GM12878 (cell line): ENCODE results near the gene KLHL30. TPM values are rescaled to one million over a fixed set of nuclear protein-coding genes. Genes with fewer than 3 reads are reported as not detected.

Source experiments
- CHD1 ChIP-seq: IDR thresholded peaks from 2 replicates; pipeline ENCODE4 v1.6.1; 2012; ENCODE audit warnings: low read depth, low read length, improper control_type of control experiment
- EGR1 ChIP-seq, 2 experiments: IDR thresholded peaks; 1 replicate in 1 of 2; 2 replicates in 1 of 2; pipeline ENCODE4 v1.6.1; 2011 to 2012; ENCODE audit warnings: low read depth in 2 of 2, low read length in 2 of 2, borderline replicate concordance in 1 of 2, mild to moderate bottlenecking in 1 of 2, moderate library complexity in 1 of 2
- MYC ChIP-seq: IDR thresholded peaks from 2 replicates; pipeline ENCODE4 v1.6.1; 2011; ENCODE audit warnings: mild to moderate bottlenecking, low read length, moderate library complexity, inconsistent platforms; ENCODE audit not compliant: insufficient read depth, insufficient replicate concordance, insufficient read length, severe bottlenecking
- NR2C1 ChIP-seq: fragments of 450-650 bp; IDR thresholded peaks from 2 replicates; pipeline ENCODE4 v1.6.1; 2017; ENCODE audit warnings: antibody characterized with exemption, mild to moderate bottlenecking, moderate library complexity
- POLR2AphosphoS2 ChIP-seq: IDR thresholded peaks from 2 replicates; pipeline ENCODE4 v1.6.1; 2011; ENCODE audit warnings: low read depth, mild to moderate bottlenecking, low read length, improper control_type of control experiment, moderate library complexity
- POU2F2 ChIP-seq: IDR thresholded peaks from 3 replicates; pipeline ENCODE4 v1.6.1; 2011; ENCODE audit warnings: low read depth, mild to moderate bottlenecking, low read length, borderline replicate concordance
- RCOR1 ChIP-seq: conservative IDR thresholded peaks from 2 replicates; pipeline ENCODE4 v1.6.1; 2012; ENCODE audit warnings: low read depth, low read length, improper control_type of control experiment
- SUPT20H ChIP-seq: IDR thresholded peaks from 2 replicates; pipeline ENCODE4 v1.6.1; 2011; ENCODE audit warnings: low read depth, mild to moderate bottlenecking, low read length, moderate library complexity, borderline replicate concordance; ENCODE audit not compliant: control insufficient read depth
- ZSCAN29 ChIP-seq: fragments of 450-650 bp; IDR thresholded peaks from 2 replicates; pipeline ENCODE4 v1.6.1; 2017; ENCODE audit warnings: mild to moderate bottlenecking, moderate library complexity
- polyA plus RNA-seq, 11 experiments: library from polyadenylated mRNA; depleted of rRNA in 4 of 11; unstranded in 6 of 11; stranded (reverse) in 5 of 11; fragments of >200 nt; fragmentation: Nextera tagmentation in 4 of 11; fragmentation: Illumina TruSeq in 1 of 11; extraction: Ambion mirVana in 4 of 11; extraction: Trizol in 1 of 11; gene quantifications; 1 replicate in 1 of 11; 2 replicates in 10 of 11; pipeline versions ENCODE4 v1.2.1 to v1.2.3, GENCODE V29; 2011 to 2016; ENCODE audit warnings: inconsistent platforms in 2 of 11, missing spikeins in 2 of 11, low read depth in 1 of 11
- total RNA-seq, 4 experiments: library from RNA; depleted of rRNA in 3 of 4; stranded (reverse); fragments of >200 nt in 3 of 4; fragmentation: Illumina TruSeq in 1 of 4; extraction: Trizol in 1 of 4; gene quantifications; 2 replicates each; pipeline versions ENCODE4 v1.2.1 to v1.2.3, GENCODE V29; 2013 to 2021
- TF ChIP-seq, protein P1 (sequence below): IDR thresholded peaks from 2 replicates; pipeline ENCODE4 v1.6.1; 2012; ENCODE audit warnings: mild to moderate bottlenecking, low read depth, low read length
- TF ChIP-seq, protein P2 (sequence below): fragments of 450-650 bp; IDR thresholded peaks from 2 replicates; pipeline ENCODE4 v1.6.1; 2018; ENCODE audit warnings: borderline replicate concordance, mild to moderate bottlenecking; ENCODE audit not compliant: partially characterized antibody
- TF ChIP-seq, protein P3 (sequence below): fragments of 450-650 bp; IDR thresholded peaks from 2 replicates; pipeline ENCODE4 v1.6.1; 2017; ENCODE audit warnings: mild to moderate bottlenecking
- TF ChIP-seq, protein P4 (sequence below): fragments of 450-650 bp; formaldehyde crosslinking; IDR thresholded peaks from 2 replicates; pipeline ENCODE4 v1.5.0; 2022; ENCODE audit warnings: mild to moderate bottlenecking, missing genetic modification characterization
- TF ChIP-seq, protein P5 (sequence below): fragments of 450-650 bp; conservative IDR thresholded peaks from 2 replicates; pipeline ENCODE4 v1.6.1; 2017; ENCODE audit warnings: mild to moderate bottlenecking, moderate library complexity

KLHL30 gene
- total and polyA plus RNA-seq, 10 of the 15 experiments (the other 5 are each of a cell fraction or from before 2014, with no cell fraction given), result 0.03 TPM; not detected in 9

DNA sequence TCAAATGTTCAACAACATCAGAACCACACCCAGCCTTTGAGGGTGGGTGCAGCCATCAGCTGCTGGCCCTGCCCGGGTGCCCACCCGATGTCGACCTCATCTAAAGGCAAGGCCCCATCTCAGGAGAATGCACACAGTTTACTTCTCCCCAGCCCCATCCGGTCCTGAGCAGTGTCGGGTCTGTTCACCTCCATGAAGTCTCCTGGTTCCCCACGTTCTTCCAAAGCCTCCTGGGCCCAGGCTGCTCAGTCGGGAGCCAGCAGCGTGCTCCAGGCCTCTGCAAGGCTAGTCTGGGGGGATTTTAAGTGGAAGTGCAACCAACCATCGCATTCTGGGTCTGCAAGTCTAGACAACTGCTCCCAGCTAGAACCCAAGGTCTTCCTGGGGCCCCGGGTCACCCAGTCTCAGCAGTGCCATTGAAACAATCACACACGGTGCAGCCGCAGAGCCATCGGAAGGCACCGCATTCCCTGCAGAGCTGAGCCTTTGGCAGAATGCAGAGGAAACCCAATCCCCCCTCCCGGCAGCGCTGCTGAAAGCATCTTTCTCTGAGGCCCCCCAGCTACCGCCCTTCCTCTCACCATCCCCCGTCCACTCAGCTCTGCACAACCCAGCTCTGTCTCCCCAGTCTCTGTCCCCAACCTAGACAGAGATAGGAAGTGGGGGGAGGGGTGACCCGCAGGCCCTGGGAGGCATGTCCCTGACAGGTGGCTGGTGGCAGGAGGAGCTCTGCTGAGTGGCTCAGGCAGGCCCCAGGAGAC lies 29.9 kb upstream of the KLHL30 start (continued):
- TF ChIP-seq, protein P1, sequence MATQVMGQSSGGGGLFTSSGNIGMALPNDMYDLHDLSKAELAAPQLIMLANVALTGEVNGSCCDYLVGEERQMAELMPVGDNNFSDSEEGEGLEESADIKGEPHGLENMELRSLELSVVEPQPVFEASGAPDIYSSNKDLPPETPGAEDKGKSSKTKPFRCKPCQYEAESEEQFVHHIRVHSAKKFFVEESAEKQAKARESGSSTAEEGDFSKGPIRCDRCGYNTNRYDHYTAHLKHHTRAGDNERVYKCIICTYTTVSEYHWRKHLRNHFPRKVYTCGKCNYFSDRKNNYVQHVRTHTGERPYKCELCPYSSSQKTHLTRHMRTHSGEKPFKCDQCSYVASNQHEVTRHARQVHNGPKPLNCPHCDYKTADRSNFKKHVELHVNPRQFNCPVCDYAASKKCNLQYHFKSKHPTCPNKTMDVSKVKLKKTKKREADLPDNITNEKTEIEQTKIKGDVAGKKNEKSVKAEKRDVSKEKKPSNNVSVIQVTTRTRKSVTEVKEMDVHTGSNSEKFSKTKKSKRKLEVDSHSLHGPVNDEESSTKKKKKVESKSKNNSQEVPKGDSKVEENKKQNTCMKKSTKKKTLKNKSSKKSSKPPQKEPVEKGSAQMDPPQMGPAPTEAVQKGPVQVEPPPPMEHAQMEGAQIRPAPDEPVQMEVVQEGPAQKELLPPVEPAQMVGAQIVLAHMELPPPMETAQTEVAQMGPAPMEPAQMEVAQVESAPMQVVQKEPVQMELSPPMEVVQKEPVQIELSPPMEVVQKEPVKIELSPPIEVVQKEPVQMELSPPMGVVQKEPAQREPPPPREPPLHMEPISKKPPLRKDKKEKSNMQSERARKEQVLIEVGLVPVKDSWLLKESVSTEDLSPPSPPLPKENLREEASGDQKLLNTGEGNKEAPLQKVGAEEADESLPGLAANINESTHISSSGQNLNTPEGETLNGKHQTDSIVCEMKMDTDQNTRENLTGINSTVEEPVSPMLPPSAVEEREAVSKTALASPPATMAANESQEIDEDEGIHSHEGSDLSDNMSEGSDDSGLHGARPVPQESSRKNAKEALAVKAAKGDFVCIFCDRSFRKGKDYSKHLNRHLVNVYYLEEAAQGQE, result no peak
- TF ChIP-seq EGR1 (IDR thresholded peaks at IDR 0.05; ENCODE audit: borderline replicate concordance in 1 of 2, low read depth in 2 of 2, low read length in 2 of 2), result no peak
- no peak for TF ChIP-seq ZSCAN29
- TF ChIP-seq, protein P2, sequence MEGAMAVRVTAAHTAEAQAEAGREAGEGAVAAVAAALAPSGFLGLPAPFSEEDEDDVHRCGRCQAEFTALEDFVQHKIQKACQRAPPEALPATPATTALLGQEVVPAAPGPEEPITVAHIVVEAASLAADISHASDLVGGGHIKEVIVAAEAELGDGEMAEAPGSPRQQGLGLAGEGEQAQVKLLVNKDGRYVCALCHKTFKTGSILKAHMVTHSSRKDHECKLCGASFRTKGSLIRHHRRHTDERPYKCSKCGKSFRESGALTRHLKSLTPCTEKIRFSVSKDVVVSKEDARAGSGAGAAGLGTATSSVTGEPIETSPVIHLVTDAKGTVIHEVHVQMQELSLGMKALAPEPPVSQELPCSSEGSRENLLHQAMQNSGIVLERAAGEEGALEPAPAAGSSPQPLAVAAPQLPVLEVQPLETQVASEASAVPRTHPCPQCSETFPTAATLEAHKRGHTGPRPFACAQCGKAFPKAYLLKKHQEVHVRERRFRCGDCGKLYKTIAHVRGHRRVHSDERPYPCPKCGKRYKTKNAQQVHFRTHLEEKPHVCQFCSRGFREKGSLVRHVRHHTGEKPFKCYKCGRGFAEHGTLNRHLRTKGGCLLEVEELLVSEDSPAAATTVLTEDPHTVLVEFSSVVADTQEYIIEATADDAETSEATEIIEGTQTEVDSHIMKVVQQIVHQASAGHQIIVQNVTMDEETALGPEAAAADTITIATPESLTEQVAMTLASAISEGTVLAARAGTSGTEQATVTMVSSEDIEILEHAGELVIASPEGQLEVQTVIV, result no peak
- TF ChIP-seq, protein P3, sequence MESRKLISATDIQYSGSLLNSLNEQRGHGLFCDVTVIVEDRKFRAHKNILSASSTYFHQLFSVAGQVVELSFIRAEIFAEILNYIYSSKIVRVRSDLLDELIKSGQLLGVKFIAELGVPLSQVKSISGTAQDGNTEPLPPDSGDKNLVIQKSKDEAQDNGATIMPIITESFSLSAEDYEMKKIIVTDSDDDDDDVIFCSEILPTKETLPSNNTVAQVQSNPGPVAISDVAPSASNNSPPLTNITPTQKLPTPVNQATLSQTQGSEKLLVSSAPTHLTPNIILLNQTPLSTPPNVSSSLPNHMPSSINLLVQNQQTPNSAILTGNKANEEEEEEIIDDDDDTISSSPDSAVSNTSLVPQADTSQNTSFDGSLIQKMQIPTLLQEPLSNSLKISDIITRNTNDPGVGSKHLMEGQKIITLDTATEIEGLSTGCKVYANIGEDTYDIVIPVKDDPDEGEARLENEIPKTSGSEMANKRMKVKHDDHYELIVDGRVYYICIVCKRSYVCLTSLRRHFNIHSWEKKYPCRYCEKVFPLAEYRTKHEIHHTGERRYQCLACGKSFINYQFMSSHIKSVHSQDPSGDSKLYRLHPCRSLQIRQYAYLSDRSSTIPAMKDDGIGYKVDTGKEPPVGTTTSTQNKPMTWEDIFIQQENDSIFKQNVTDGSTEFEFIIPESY, result no peak
- TF ChIP-seq NR2C1, result no peak
- TF ChIP-seq POU2F2, result 0 out of 3 replicates have a peak, but pooled peaks have one; percentile 7
- TF ChIP-seq, protein P4, sequence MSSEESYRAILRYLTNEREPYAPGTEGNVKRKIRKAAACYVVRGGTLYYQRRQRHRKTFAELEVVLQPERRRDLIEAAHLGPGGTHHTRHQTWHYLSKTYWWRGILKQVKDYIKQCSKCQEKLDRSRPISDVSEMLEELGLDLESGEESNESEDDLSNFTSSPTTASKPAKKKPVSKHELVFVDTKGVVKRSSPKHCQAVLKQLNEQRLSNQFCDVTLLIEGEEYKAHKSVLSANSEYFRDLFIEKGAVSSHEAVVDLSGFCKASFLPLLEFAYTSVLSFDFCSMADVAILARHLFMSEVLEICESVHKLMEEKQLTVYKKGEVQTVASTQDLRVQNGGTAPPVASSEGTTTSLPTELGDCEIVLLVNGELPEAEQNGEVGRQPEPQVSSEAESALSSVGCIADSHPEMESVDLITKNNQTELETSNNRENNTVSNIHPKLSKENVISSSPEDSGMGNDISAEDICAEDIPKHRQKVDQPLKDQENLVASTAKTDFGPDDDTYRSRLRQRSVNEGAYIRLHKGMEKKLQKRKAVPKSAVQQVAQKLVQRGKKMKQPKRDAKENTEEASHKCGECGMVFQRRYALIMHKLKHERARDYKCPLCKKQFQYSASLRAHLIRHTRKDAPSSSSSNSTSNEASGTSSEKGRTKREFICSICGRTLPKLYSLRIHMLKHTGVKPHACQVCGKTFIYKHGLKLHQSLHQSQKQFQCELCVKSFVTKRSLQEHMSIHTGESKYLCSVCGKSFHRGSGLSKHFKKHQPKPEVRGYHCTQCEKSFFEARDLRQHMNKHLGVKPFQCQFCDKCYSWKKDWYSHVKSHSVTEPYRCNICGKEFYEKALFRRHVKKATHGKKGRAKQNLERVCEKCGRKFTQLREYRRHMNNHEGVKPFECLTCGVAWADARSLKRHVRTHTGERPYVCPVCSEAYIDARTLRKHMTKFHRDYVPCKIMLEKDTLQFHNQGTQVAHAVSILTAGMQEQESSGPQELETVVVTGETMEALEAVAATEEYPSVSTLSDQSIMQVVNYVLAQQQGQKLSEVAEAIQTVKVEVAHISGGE, result no peak
- TF ChIP-seq RCOR1, result no peak
- TF ChIP-seq SUPT20H, result no peak
- TF ChIP-seq CHD1, result no peak
- no peak for TF ChIP-seq MYC
- TF ChIP-seq POLR2AphosphoS2, result no peak
- TF ChIP-seq, protein P5, sequence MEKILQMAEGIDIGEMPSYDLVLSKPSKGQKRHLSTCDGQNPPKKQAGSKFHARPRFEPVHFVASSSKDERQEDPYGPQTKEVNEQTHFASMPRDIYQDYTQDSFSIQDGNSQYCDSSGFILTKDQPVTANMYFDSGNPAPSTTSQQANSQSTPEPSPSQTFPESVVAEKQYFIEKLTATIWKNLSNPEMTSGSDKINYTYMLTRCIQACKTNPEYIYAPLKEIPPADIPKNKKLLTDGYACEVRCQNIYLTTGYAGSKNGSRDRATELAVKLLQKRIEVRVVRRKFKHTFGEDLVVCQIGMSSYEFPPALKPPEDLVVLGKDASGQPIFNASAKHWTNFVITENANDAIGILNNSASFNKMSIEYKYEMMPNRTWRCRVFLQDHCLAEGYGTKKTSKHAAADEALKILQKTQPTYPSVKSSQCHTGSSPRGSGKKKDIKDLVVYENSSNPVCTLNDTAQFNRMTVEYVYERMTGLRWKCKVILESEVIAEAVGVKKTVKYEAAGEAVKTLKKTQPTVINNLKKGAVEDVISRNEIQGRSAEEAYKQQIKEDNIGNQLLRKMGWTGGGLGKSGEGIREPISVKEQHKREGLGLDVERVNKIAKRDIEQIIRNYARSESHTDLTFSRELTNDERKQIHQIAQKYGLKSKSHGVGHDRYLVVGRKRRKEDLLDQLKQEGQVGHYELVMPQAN, result no peak
